Common myeloid progenitor, CD34-positive (primary cell): Measurements from ENCODE around the gene METTL24.

Experiments
- CTCF ChIA-PET: fragments of 350-600 bp; sonication (Branson Sonifier 250); formaldehyde crosslinking; loops from one replicate; lab custom pipeline; 2021; ENCODE audit warnings: antibody characterized with exemption; lab: Charles Lee
- POLR2A ChIA-PET: fragments of 350-600 bp; sonication (Branson Sonifier 250); formaldehyde crosslinking; loops from one replicate; lab custom pipeline; 2021; ENCODE audit warnings: antibody characterized with exemption; lab: Charles Lee
- DNase-seq, 3 donors: peaks; one replicate each; pipeline versions ENCODE4 v3.0.0 to v3.0.0-alpha.2; 2013
- H3K27ac ChIP-seq, 2 experiments: 1 replicate in 1 of 2; 2 replicates in 1 of 2; pipeline ENCODE4 v1.7.0; 2013; ENCODE audit warnings: inconsistent platforms in 2 of 2, low read length in 2 of 2, mild to moderate bottlenecking in 2 of 2, low read depth in 1 of 2, moderate library complexity in 1 of 2; ENCODE audit not compliant: severe bottlenecking in 2 of 2, insufficient read depth in 1 of 2, poor library complexity in 1 of 2
- H3K27me3 ChIP-seq, 5 experiments: replicated peaks in 2 of 5; 1 replicate in 3 of 5; 2 replicates in 2 of 5; pipeline versions ENCODE4 v1.6.1 to v1.7.0; 2013; ENCODE audit warnings: low read length in 4 of 5, mild to moderate bottlenecking in 2 of 5, moderate library complexity in 2 of 5, inconsistent platforms in 1 of 5; ENCODE audit not compliant: insufficient read depth in 5 of 5, control insufficient read depth in 4 of 5
- H3K36me3 ChIP-seq, 4 experiments: 1 replicate in 2 of 4; 2 replicates in 2 of 4; pipeline versions ENCODE4 v1.6.1 to v1.7.0; 2013; ENCODE audit warnings: low read length in 3 of 4, control low read depth in 1 of 4, mild to moderate bottlenecking in 1 of 4; ENCODE audit not compliant: control insufficient read depth in 4 of 4, insufficient read depth in 4 of 4
- H3K4me1 ChIP-seq, 4 experiments: 1 replicate in 3 of 4; 2 replicates in 1 of 4; pipeline versions ENCODE4 v1.6.1 to v1.7.1; 2013; ENCODE audit warnings: low read length in 3 of 4, mild to moderate bottlenecking in 3 of 4, control low read depth in 1 of 4, inconsistent platforms in 1 of 4, moderate library complexity in 1 of 4; ENCODE audit not compliant: control insufficient read depth in 4 of 4, insufficient read depth in 4 of 4; ENCODE audit errors: control extremely low read depth in 1 of 4
- H3K4me3 ChIP-seq, 7 experiments: 1 replicate in 4 of 7; 2 replicates in 3 of 7; pipeline versions ENCODE4 v1.5.1 to v1.7.0; 2013; ENCODE audit warnings: mild to moderate bottlenecking in 7 of 7, low read length in 6 of 7, moderate library complexity in 6 of 7, inconsistent platforms in 2 of 7, low read depth in 2 of 7, control low read depth in 1 of 7; ENCODE audit not compliant: insufficient read depth in 4 of 7, control insufficient read depth in 1 of 7; ENCODE audit errors: extremely low read depth in 1 of 7
- H3K9me3 ChIP-seq, 5 experiments: 1 replicate in 4 of 5; 2 replicates in 1 of 5; pipeline versions ENCODE4 v1.6.1 to v1.7.1; 2013; ENCODE audit warnings: low read length in 4 of 5, mild to moderate bottlenecking in 2 of 5, inconsistent platforms in 1 of 5, low read depth in 1 of 5, moderate library complexity in 1 of 5; ENCODE audit not compliant: control insufficient read depth in 4 of 5, insufficient read depth in 2 of 5; ENCODE audit errors: control extremely low read depth in 1 of 5
- WGBS: methylation state at CpG from one replicate; pipeline ENCODE4 v1.1.5; 2013; ENCODE audit not compliant: insufficient coverage; 5-methylcytosine and 5-hydroxymethylcytosine counted together

Gene METTL24

GRCh38 chr6:110270165-110270564 lies 88.0 kb downstream of the METTL24 start:
- POLR2A ChIA-PET = no interaction called here
- CTCF ChIA-PET = interaction anchor here (1.1 kb wide), 1 partner anchor 34 kb away, joined by 3 read pairs; no protein-coding TSS in a partner anchor

GRCh38 chr6:110269623-110270022 lies 88.5 kb downstream of the METTL24 start:
- no peak for DNase-seq
- WGBS = 80% methylated on average over 1 of the region's 2 CpGs
- ChIA-PET CTCF (interaction anchor here (0.6 to 1.1 kb wide), 2 partner anchors 28 to 35 kb away, joined by 3 read pairs; no protein-coding TSS in a partner anchor), POLR2A (no interaction called here)
- no peaks in the 10 kb centered on the region for H3K36me3 ChIP-seq
- no peaks in the 10 kb centered on the region for H3K27me3 ChIP-seq
- peaks cover 0 to 2% (median 0%) of the 10 kb centered on the region in 5 experiments for H3K9me3 ChIP-seq
- no peak overlapping the region for H3K4me3 ChIP-seq
- no peak overlapping the region for H3K27ac ChIP-seq
- no peaks in the 10 kb centered on the region for H3K4me1 ChIP-seq

More at GRCh38 chr6:110270165-110270564, 88.0 kb downstream of the METTL24 start:
- Histone ChIP-seq H3K27me3 (no peaks in the 10 kb centered on the region), H3K27ac (no peak overlapping the region), H3K9me3 (peaks cover 0 to 2% (median 0%) of the 10 kb centered on the region in 5 experiments), H3K36me3 (no peaks in the 10 kb centered on the region), H3K4me1 (no peaks in the 10 kb centered on the region), H3K4me3 (no peak overlapping the region)
- no CpG with 5 or more reads among the region's 4 CpGs for WGBS
- DNase-seq = no peak

DNA sequence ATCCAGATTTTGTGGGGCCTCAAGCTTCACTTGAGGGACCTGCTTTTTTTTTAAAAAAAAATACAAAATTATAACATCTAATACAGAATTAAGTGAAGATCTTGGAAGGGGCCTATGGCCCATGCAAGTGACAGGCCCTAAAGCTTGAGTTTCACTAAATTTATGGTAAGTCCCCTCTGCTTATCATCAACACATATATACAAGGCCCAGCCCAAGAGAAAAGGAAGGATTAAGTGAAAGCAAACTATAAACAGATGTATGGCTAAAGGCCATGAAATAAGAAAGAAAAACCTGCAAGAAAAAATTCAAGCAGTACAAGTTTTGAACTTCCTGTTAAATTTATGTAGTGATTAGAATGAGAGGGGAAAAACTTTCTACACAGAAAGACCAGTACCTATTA lies 91.2 kb downstream of the METTL24 start:
- Histone ChIP-seq H3K36me3 (no peaks in the 10 kb centered on the region), H3K4me1 (no peaks in the 10 kb centered on the region), H3K4me3 (no peak overlapping the region), H3K9me3 (peaks cover 0 to 2% (median 0%) of the 10 kb centered on the region in 5 experiments), H3K27ac (no peak overlapping the region), H3K27me3 (no peaks in the 10 kb centered on the region)
- DNase-seq = no peak
- ChIA-PET CTCF (no interaction called here), POLR2A (interaction anchor here (0.6 kb wide), 1 partner anchor 12 kb away, joined by 5 read pairs; no protein-coding TSS in a partner anchor)

DNA sequence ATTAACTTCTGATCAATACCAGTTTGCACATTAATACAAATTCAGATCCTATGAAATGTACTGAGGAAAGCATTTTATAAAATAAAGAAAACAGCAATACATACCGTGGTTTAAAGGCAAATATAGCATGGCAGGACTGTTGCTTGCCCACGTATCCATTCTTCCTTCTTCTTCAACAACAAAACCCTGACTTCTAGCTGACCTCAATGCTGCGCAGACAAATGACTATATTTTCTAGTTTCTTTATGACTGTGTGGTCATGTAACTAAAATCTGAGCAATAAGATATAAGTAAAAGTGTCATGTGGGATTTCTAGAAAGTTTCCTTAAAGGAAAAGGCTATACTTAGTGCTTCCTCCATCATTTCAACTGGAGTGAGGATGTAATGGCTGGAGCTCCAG lies 92.9 kb downstream of the METTL24 start:
- Histone ChIP-seq H3K27me3 (no peaks in the 10 kb centered on the region), H3K4me1 (no peaks in the 10 kb centered on the region), H3K36me3 (no peaks in the 10 kb centered on the region), H3K9me3 (peaks cover 0 to 2% (median 0%) of the 10 kb centered on the region in 5 experiments), H3K4me3 (no peak overlapping the region), H3K27ac (no peak overlapping the region)
- no peak for DNase-seq
- POLR2A ChIA-PET = interaction anchor here (0.6 kb wide), 1 partner anchor 207 kb away, joined by 3 read pairs; no protein-coding TSS in a partner anchor
- WGBS = 100% methylated on average over 1 of the region's 3 CpGs
- CTCF ChIA-PET = no interaction called here

DNA sequence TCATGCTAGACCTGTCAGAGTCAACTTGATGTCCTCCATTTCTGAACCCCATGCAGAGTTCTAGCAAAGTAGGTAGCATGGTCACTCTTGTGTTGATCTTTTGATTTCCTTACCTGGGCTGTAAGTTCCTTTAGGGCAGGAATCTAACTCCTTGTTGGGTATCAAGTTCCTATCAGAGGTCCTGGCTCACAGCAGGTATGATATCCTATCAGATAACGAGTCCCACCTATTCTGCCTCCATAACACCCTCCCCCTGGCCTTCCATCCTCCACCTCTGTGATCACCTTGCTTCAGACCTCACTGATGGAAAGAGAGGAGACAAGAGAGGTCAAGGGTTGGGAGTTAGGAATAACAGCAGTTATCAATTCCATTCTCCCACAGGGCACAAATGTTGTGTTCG lies 101.8 kb downstream of the METTL24 start:
- peaks cover 0 to 13% (median 2%) of the 10 kb centered on the region in 5 experiments for H3K9me3 ChIP-seq
- ChIA-PET POLR2A (no interaction called here), CTCF (no interaction called here)
- no peaks in the 10 kb centered on the region for H3K4me1 ChIP-seq
- no peak overlapping the region for H3K4me3 ChIP-seq
- 83% methylated on average over 1 of the region's 2 CpGs for WGBS
- DNase-seq = no peak
- H3K36me3 ChIP-seq = no peaks in the 10 kb centered on the region
- no peaks in the 10 kb centered on the region for H3K27me3 ChIP-seq
- H3K27ac ChIP-seq = no peak overlapping the region

GRCh38 chr6:110255211-110255750 lies 102.9 kb downstream of the METTL24 start:
- DNase-seq = peak in 2 of 3 donors; percentile 35 to 36
- ChIA-PET CTCF (no interaction called here), POLR2A (no interaction called here)
- Histone ChIP-seq H3K27me3 (no peaks in the 10 kb centered on the region), H3K9me3 (peaks cover 0 to 13% (median 2%) of the 10 kb centered on the region in 5 experiments), H3K36me3 (no peaks in the 10 kb centered on the region), H3K4me3 (no peak overlapping the region), H3K27ac (no peak overlapping the region), H3K4me1 (no peaks in the 10 kb centered on the region)
- 84% methylated on average over 5 of the region's 5 CpGs for WGBS

GRCh38 chr6:110250838-110251237 lies 107.3 kb downstream of the METTL24 start:
- 96% methylated on average over 5 of the region's 5 CpGs for WGBS
- H3K27me3 ChIP-seq = no peaks in the 10 kb centered on the region
- CTCF ChIA-PET = no interaction called here

More at GRCh38 chr6:110250838-110251237, 107.3 kb downstream of the METTL24 start:
- no peaks in the 10 kb centered on the region for H3K4me1 ChIP-seq
- peaks cover 0 to 6% (median 0%) of the 10 kb centered on the region in 5 experiments for H3K9me3 ChIP-seq
- POLR2A ChIA-PET = no interaction called here
- no peak overlapping the region for H3K4me3 ChIP-seq
- H3K27ac ChIP-seq = no peak overlapping the region
- no peaks in the 10 kb centered on the region for H3K36me3 ChIP-seq
- no peak for DNase-seq
